Measurements from ENCODE around the gene AGRP.
A peak's percentile ranks its signal among the peaks of the same experiment; 100 is the strongest.

The AGRP gene

DNA sequence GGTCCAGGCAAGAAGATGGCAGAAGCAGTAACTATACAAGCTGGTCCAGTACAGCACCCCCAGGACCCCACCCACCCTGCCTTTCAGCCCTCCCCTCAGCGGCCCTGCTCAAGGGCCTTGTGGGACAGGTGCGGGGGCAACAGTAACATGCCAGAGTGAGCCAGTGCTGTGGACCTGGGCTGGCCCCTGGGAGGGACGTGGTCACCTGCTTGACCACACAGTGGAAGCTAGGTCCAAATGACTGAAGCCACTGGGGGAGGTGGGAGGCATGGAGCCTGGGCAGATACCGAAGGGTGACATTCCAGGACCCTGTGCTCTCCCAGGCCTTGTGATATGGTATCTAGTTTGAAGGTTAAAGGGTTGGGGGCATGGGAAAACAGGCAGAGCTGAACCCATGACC, 19.7 kb downstream of the AGRP start:
- DNase-seq (ENCODE audit: low read depth in 2 of 2), result no peak

DNA sequence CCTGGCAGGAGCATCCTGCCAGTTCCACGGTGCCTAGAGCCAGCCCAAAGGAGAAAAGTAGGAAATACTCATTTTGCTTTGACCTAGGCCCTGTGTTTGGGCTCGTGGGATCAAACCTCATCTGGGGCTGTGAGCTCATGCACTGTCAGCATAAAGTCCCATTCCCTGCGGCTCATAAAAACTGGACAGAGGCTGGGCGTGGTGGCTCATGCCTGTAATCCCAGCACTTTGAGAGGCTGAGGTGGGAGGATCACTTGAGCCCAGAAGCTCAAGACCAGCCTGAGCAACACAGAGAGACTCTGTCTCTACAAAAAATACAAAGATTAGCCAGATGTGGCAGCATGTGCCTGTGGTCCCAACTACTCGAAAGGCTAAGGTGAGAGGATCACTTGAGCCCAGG, 20.3 kb downstream of the AGRP start:
- no peak for DNase-seq (ENCODE audit: low read depth in 2 of 2)

DNA sequence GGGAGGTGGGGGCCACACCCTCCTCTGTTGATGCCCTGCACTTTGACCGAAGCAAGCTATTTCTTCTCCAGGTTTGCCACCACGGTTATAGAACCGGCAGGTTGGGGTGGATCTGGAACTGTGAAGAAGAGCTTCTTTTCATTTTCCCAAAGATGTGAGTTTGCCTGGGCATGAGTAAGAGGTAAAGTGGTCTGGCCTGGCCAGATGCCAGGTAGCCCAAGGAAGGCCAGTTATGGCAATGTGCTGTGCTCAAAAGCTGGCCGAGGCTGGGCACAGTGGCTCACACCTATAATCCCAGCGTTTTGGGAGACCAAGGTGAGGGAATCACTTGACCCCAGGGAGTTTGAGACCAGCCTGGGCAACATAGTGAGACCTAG, 21.1 kb downstream of the AGRP start:
- no peak for DNase-seq (ENCODE audit: low read depth in 2 of 2)

DNA sequence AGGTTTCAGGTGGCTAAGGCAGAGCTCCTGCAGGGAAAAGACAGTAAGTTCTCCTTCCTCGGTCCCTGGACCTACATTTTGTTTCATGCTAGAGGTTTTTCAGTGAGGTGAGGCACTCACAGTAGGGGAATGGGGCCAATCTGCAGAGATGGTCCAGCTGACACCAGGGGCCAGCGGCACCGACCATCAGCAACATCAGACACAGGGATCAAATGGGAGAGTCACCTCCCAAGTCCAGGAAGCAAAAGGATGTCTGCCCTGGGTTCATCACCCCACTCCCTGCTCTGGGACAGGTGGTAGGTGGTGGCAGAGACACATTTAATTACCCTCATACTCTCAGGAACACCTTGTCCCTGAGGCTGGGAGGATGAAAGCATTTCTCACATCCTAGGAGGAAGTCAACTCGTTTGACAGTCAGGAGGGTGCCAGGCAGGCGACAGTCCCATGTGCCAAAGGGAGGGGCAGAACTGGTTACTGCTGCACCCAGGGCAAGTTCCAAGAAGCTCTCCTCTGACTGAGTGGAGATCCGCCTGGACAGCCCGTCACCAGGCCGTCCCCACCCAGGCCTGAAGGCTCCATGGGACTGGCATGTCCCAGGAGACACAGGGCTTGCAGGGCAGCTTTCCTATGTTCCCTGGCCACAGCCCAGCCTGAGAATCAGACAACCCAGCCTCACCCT, 21.6 kb downstream of the AGRP start:
- DNase-seq (ENCODE audit: low read depth in 2 of 2), result no peak

DNA sequence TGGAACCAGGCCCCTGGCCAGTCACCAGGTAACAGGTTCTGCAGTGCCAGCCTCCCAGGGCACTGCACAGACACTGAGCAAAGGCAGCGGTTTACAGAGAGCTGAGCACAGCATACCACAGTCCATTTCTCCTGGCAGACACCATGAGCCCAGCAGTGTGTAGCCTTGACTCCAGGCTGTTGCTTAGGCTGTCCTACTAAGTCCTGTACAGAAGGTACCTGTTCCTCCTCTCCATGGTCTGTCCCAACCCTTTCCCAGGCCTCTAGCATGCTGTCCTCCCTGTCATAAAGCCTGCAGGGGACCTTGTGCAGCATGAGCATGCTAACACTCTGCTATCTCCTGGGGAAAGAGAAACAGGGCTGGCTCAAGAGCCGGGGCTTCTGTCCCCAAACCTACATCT, 22.4 kb downstream of the AGRP start:
- no peak for DNase-seq (ENCODE audit: low read depth in 2 of 2)

DNA sequence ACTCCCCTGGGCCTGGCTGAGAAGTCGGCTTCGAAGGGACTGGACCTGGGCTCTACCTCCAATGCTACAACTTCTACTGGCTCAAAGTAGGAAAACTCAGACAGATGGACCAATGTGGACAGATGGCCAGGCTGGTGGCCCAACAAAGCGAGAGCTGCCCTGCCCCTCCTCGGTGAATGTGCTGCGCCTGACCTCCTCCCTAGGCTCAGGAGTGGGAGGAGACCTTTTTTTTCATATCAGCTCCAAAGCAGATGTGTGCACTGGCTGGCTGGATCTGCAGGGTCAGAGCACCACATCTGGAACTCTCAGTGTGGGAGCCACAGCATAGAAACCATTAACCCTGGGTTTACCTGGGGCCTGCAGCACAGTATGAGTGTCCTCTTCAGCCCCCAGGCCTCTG, 23.2 kb downstream of the AGRP start:
- no peak for DNase-seq (ENCODE audit: low read depth in 2 of 2)

DNA sequence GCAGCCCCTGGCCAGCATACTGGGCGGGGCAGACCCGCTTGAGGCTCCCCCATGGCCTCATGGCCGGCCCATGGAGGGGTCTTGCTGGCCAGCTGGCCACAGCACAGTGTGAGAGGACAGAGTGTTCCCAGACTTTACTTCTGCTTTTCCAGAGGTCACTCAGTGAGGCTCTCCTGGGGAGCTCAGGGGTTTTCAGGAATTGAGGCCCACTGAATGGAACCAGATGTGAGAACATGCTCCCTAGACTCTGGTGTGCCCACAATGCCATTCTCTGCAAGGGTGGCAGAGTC, 23.5 kb downstream of the AGRP start:
- DNase-seq (ENCODE audit: low read depth in 2 of 2), result no peak

DNA sequence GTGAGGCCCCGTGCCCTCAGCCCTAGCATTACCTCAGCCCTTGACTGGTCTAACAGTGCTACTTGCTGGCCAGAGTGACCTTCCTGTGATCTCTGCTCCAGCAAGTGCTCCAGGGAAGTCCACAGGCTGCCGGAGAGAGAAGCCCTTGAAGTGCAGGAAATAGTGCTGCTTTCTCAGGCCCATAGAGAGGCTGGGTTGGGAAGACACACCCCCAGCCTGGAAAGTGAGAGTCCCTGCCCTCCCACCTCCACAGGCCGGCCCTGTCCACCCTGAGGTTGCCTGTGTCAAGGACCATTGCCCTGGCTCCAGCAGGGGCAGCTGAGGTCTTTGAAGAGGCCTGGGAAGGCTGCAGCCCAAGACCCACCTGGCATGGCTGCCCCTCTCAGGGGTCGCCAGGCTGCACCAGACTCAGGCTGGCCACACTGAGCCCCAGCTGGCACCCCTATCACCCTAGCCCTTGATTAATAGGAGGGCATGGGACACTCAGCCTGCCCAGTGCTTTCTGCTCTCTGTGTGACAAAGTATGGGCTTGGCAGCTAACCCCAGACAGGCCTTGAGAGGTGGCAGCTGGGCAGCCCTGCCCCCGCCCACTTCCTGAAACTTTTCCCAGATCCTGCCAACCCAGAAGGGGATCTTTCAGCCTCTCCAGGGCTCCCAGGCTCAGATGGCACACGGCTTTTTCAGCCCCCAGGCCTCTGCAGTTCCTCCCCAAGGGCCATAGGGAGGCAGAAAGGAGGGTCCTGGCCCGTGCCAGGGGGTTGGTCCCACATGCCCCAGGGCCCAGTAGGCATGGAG, 24.1 kb downstream of the AGRP start:
- DNase-seq (ENCODE audit: low read depth in 2 of 2), result no peak

DNA sequence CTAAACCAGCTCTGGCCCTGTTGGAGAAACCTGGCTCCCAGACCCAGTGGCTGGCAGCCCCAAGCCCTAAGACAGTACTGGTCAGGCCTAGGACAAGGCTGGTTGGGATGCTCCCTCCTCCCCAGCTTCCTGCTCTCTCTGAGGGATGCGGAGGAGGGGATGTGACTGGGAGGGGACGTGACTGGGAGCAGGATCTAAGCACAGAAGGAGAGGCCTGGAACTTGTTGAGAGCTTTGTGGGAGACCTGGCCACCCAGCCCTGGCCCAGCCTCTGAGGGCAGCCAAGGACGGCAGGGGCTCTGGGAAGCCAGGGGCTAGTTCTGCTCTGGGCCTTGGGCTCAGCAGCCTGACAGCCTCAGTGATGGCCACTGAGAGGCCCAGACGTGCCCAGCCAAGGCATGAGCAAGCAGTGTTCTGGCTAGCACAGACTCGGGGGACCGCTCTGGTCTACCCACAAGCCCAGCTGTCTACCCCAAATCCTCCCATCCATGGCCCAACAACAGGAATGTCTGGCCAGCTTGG, 25.2 kb downstream of the AGRP start:
- no peak for DNase-seq (ENCODE audit: low read depth in 2 of 2)

DNA sequence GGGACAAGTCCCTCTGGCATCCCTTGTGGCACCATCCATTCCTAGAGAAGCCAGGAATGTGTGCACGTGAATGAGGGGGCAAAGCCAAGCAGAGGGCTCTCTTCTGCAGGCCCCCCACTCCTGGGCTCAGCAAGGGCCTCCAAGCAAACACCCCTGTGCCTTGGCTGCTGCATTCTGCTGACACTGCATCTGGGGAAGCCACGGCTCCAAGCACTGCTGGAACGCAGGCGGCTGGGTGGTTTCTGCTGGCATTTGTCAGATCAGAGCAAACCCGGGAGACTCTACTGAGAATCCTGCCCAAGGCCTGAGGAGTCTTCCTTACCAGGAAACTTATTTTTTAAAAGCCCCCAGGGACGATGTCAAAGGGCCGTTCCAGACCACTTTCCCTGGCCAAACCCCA, 25.7 kb downstream of the AGRP start:
- DNase-seq (ENCODE audit: low read depth in 2 of 2), result no peak

DNA sequence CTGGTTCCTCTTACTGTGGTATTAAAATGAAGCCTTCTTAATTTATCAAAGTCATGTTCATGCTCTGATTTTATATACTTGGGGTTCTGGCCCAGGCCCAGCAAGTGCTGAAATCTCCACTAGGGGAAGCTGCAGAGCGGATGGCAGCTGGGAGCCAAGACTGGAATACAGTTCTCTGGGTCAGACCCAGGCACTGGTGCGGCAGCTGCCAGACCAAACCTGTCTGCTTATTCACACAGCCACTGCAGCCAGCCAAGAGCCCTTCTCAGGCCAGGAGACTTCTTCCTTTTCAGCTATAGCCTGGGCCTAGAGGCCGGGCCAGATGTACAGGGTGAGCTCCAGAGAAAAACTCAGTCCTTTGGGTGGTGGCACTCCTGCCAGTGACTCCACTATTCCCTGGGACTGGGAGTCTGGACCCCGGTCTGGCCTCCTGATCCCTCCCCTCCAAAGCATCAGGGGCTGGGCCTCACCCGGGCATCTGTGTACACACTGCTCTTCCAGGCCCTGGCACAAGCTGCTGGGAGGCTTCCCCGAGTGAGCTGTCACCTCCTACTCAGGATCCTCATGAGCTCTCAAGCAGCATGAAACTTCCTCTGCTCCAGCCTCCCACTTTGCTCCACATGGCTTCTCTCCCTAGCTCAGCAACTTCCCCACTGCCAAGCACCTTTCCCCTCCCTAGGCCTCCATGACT, 26.8 kb downstream of the AGRP start:
- DNase-seq (ENCODE audit: low read depth in 2 of 2), result no peak

DNA sequence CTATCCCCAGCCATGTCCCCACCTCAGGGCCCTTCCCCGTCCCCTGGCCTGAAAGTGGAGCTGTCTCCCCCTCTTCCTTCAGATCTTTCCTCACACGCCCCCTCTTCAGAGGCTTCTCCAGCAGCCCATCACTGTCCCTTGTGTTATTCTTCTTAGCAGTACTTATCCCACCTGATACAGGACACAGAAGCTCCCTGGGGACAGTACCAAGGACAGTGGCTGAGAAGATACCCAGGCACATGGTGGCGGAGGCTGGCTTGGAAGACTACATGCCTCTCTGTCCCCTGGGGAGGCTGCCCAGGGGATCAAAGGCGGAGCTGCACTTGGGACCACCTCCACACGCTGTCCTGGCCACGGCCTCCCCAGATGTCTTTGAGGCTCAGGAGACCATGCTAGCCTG, 28.5 kb downstream of the AGRP start:
- no peak for DNase-seq (ENCODE audit: low read depth in 2 of 2)

DNA sequence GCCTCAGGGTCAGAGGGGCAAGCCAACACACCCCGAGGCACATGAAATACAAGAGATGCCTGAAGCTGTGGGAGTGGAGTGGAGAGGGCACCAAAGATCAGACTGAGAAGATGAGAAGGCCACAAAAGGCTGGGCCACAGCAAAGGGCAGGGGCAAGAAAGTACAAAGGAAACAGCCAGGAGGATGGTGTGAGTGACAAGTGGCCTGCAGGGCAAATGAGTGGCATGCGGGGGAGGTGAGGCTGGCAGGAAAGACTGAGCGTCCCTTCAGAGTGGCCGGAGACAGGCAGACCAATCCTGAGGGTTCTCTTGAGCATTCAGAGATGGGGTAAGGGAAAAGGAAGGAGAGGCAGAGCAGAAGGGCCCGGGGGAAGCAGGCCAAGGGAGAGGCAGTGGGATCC, 29.2 kb downstream of the AGRP start:
- DNase-seq (ENCODE audit: low read depth in 2 of 2), result no peak

DNA sequence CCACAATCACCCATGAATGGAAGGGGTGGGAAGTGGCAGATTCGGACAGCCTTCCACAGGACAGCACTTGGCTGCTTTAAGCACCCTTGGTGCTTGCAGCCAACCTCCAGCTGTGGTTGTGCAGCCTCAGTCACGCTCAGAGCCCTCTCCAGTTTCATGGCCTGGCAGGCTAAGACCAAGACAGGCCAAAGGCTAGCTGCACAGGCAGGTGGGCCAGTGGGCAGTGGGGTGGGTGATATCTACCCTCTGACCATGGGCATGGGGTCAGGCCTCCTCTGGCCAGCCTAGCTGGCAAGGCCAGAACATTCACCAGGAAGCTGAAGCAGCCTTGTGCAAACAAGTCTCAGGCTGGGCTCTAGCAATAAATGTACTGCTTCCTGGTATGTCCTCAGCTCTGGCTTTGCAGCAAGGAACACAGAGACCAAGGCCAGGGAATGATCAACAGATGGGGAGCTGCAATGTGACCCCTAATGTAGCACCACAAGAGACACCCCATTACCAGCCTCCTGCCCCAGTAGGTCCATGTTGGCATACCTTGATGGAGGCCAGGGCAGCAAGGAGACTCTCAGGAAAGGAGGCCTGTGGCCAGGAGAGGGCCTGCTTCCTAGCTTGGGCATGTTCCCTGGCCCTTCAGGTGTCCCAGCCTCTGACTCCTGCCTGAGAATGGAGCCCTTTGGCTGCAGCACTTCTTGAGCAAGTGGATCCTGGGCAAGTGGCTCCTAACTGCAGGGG, 31.5 kb downstream of the AGRP start:
- DNase-seq (ENCODE audit: low read depth in 2 of 2), result no peak

DNA sequence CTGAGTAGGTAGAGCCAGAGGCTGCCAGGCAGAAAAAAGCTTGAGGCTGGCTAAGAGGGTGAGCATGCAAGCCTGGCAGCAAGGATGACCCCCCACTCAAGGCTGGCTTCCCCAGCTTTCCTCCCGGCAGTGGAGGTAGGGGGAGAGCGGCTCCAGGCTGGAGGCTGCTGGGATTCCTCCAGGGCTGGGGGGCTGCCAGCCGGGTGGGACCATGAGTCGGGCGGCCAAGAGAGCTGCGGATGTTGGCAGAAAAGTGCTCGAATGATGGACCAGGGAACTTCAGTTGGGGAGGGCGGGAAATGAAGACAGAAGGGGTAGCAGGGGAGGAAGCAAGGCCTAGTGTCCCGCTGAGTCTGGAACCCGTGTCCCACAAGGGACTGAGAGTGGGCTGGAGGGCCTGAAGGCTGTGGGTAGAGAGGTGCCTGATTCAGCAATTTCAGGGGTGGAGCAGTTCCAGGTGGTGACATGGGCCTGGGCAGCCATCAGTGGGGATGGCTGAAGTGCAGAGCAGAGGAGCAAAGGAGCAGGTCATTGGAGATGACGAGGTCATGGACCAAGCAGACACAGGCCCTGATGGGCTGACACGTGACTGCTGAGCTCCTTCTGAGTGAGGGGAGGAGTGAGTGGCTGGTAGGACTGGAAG, 32.2 kb downstream of the AGRP start:
- DNase-seq (ENCODE audit: low read depth in 2 of 2), result no peak

DNA sequence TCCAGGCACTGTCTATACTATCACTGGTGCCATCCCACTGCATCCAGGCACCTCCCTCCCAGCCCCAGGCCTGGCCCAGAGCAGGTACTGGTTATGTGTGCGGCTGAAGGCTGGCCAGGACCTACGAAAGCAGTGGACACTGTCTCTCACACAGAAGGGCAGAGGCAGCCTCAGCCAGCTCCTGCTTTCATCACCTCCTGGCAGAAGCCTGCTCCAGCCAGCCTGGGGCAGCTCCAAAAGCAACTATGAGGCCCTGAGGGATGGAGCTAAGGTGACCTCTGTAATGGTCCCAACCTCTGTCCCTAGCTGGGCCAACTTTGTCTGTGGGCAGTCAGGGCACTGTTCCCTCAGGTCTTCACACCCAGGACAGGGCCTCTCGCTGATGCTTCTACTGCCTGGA, 33.6 kb downstream of the AGRP start:
- DNase-seq (ENCODE audit: low read depth in 2 of 2), result no peak

DNA sequence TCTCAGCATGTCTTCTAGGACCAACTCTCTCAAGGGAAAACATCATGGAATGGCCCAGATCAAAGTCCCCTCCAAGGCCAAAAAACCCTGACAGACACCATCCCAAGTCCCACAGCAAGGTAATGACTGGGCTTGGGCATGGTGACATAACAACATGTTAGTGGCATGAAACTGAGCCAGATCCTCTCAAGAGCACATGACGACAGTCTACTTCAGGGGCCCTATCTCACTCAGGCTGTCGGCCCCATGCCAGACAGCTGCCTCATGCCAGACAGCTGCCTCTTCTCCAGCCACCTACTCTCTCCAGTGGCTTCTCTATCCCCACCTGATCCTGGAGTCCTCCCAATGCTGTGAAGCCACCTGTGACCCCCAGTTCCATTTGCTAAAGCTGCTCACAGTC, 34.0 kb downstream of the AGRP start:
- DNase-seq (ENCODE audit: low read depth in 2 of 2), result no peak

DNA sequence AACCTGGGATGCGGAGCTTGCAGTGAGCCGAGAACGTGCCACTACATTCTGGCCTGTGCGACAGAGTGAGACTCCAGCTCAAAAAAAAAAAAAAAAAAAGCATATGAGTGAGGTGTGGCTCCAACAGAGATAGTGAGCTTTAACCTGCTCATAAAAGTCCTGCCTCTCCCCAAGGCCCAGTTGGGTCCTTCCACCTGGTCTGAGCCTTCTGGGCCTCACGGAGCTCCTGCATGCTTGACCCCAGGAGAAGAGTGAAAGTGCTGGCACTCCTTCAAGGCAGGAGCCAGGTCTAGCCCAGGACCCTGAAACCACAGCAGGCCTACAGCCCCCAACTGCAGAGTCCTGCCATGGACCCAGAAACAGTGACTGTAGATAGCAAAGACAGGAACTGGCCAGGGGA, 34.8 kb downstream of the AGRP start:
- no peak for DNase-seq (ENCODE audit: low read depth in 2 of 2)

DNA sequence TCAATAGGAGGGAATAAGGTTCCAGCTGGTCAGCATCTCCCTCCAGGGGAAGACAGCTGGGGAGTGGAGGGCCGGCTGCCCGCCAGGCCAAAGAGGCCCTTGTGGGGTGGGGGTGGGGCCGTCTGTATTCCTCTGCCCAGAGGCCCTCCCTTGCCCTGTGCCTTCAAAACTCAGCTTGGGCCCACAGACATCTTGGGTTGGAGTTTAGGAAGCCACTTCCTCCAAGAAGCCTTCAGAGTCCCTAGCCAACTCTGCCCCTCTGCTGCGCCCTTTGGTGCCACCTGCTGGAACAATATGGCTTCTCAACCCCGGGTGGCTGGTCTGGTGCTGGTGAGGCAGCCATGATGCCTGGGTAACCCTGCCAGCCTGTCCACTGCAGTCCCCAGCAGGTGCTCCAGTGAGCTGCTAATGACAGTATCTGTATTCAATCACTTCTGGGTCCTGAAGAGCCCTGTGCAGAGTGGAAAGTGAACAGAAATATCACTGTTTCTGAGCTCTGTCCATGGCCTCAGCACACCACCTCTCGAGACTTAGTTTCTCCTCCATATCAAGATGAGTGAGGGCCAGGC, 35.8 kb downstream of the AGRP start:
- peak in 1 of 2 donors; percentile 19 for DNase-seq (ENCODE audit: low read depth in 2 of 2)

DNA sequence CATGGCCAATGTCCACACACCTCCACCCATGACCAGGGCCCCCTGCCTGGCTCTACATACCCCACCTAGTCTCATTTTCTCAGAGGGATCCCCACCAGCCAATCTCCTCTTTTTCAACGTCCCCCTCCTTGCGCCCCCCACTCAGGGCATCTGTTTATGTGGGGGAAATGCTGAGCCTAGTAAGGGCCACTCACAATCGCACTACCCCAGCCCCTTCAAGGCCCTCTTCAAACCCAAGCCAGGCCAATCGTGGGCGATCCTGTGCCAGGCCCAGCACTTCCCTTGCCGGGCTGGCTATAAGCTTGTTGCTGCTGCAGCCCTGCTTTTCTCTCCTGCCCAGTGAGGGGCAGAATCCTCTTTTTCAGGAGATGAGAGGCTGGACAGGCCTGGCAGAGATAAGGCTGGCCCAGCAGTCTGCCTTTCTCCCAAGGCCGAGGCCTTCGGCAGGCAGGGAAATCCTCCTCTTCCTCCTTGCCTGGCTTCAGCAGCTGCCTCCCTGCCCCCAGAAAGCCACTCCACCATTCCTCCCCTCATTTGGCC, 36.3 kb downstream of the AGRP start:
- no peak for DNase-seq (ENCODE audit: low read depth in 2 of 2)
